SK-N-SH (cell line): ENCODE data around the gene C14orf119.

Source experiments
- CTCF ChIP-seq: fragments of 200-600 bp; sonication (generic); IDR thresholded peaks from 2 replicates; pipeline ENCODE4 v1.6.1; 2017; ENCODE audit warnings: antibody characterized with exemption, mild to moderate bottlenecking, moderate library complexity
- EZH2phosphoT487 ChIP-seq: fragments of 200-600 bp; sonication (generic); IDR thresholded peaks from 2 replicates; pipeline ENCODE4 v1.6.1; 2017; ENCODE audit warnings: low read depth, mixed run types, mild to moderate bottlenecking, antibody characterized with exemption, moderate library complexity, borderline replicate concordance
- FOXJ3 ChIP-seq: sonication (generic); formaldehyde crosslinking; IDR thresholded peaks from 2 replicates; pipeline ENCODE4 v1.5.1; 2020; ENCODE audit warnings: mild to moderate bottlenecking, missing genetic modification reagents
- JUND ChIP-seq: IDR thresholded peaks from 2 replicates; pipeline ENCODE4 v1.4.0; 2012
- MAX ChIP-seq: IDR thresholded peaks from 2 replicates; pipeline ENCODE4 v1.4.0; 2012; ENCODE audit warnings: low read depth
- NFIC ChIP-seq: IDR thresholded peaks from 2 replicates; pipeline ENCODE4 v1.4.0; 2012; ENCODE audit warnings: borderline replicate concordance
- RAD21 ChIP-seq: IDR thresholded peaks from 2 replicates; pipeline ENCODE4 v1.6.1; 2012; ENCODE audit warnings: mild to moderate bottlenecking, low read length
- RXRA ChIP-seq: IDR thresholded peaks from 2 replicates; pipeline ENCODE4 v1.4.0; 2012; ENCODE audit warnings: low read depth, mild to moderate bottlenecking, borderline replicate concordance
- SMC3 ChIP-seq: IDR thresholded peaks from 2 replicates; pipeline ENCODE4 v1.6.1; 2012; ENCODE audit warnings: low read depth, low read length, improper control_type of control experiment
- TAF1 ChIP-seq: IDR thresholded peaks from 2 replicates; pipeline ENCODE4 v1.6.1; 2012; ENCODE audit warnings: low read depth, mild to moderate bottlenecking, low read length, moderate library complexity, borderline replicate concordance
- YY1 ChIP-seq: IDR thresholded peaks from 2 replicates; pipeline ENCODE4 v1.4.0; 2012; ENCODE audit warnings: low read depth, mild to moderate bottlenecking
- TF ChIP-seq, protein P1 (sequence below): IDR thresholded peaks from 2 replicates; pipeline ENCODE4; 2012

- TF ChIP-seq SMC3 (no peak), RAD21 (no peak), CTCF (no peak), FOXJ3 (CRISPR knock-in tag) (no peak), RXRA (no peak), TAF1 (no peak), MAX (no peak), EZH2phosphoT487 (no peak), YY1 (no peak), JUND (no peak), NFIC (no peak)
- TF ChIP-seq, protein P1, sequence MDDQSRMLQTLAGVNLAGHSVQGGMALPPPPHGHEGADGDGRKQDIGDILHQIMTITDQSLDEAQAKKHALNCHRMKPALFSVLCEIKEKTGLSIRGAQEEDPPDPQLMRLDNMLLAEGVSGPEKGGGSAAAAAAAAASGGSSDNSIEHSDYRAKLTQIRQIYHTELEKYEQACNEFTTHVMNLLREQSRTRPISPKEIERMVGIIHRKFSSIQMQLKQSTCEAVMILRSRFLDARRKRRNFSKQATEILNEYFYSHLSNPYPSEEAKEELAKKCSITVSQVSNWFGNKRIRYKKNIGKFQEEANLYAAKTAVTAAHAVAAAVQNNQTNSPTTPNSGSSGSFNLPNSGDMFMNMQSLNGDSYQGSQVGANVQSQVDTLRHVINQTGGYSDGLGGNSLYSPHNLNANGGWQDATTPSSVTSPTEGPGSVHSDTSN = no peak
These were observed 40.2 kb upstream of the C14orf119 start for GRCh38 chr14:23055147-23055550.
